Gastroesophageal sphincter (tissue), 3 donors: ENCODE results near the gene CTCFL.

Experiments used
- POLR2A ChIP-seq, 2 donors: fragments of 450-650 bp; IDR thresholded peaks; one replicate each; pipeline ENCODE4 v1.6.1; 2017; ENCODE audit warnings: antibody characterized with exemption in 2 of 2, mild to moderate bottlenecking in 2 of 2, moderate library complexity in 1 of 2
- POLR2AphosphoS5 ChIP-seq: sonication (generic); formaldehyde crosslinking; IDR thresholded peaks from one replicate; pipeline ENCODE4 v1.6.1; 2017; ENCODE audit warnings: antibody characterized with exemption
- TF ChIP-seq, protein P1 (sequence below), 4 experiments: fragments of 200-600 bp in 2 of 4; fragments of 450-650 bp in 2 of 4; sonication (generic) in 1 of 4; IDR thresholded peaks; one replicate each; pipeline ENCODE4 v1.5.1; 2017 to 2019; ENCODE audit warnings: antibody characterized with exemption in 4 of 4, mild to moderate bottlenecking in 2 of 4, moderate library complexity in 2 of 4

DNA sequence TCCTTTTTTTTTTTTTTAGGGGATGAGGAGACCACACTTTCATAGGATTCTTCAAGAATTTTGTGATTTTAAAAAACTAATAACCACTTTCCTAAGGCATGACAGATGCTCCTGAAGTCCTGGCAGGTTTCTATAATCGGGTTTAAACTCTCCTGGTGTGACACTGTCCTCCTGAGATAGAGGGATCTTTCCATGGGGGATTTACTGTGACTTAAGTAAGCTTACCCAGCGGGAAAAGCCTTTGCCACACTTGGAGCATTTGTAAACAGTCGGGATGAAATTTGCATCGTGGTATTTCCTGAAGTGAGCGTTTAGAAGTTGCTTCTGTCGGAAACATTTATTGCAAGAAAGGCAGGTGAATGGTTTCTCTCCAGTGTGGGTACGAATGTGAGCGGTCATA lies 16.6 kb downstream of the CTCFL start:
- TF ChIP-seq, protein P1, sequence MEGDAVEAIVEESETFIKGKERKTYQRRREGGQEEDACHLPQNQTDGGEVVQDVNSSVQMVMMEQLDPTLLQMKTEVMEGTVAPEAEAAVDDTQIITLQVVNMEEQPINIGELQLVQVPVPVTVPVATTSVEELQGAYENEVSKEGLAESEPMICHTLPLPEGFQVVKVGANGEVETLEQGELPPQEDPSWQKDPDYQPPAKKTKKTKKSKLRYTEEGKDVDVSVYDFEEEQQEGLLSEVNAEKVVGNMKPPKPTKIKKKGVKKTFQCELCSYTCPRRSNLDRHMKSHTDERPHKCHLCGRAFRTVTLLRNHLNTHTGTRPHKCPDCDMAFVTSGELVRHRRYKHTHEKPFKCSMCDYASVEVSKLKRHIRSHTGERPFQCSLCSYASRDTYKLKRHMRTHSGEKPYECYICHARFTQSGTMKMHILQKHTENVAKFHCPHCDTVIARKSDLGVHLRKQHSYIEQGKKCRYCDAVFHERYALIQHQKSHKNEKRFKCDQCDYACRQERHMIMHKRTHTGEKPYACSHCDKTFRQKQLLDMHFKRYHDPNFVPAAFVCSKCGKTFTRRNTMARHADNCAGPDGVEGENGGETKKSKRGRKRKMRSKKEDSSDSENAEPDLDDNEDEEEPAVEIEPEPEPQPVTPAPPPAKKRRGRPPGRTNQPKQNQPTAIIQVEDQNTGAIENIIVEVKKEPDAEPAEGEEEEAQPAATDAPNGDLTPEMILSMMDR (IDR thresholded peaks at IDR 0.05), result no peak
- TF ChIP-seq POLR2A (IDR thresholded peaks at IDR 0.05) (no peak), POLR2AphosphoS5 (no peak)
